Smooth muscle cell (in vitro differentiated cells): Measurements from ENCODE around the gene ELMOD2. TPM values are rescaled to one million over a fixed set of nuclear protein-coding genes. Genes with fewer than 3 reads are reported as not detected.
A peak's percentile ranks its signal among the peaks of the same experiment; 100 is the strongest.

Experiments used
- DNase-seq: peaks from one replicate; lab custom pipeline; 2025; ENCODE audit not compliant: unreplicated experiment; lab: John Stamatoyannopoulos, UW
- H2AFZ ChIP-seq: fragments of 200-600 bp; sonication (generic); 2 replicates; pipeline ENCODE4 v1.6.0; 2016; ENCODE audit warnings: antibody characterized with exemption, low read depth, mild to moderate bottlenecking
- H3F3A ChIP-seq: fragments of 200-600 bp; sonication (generic); 2 replicates; pipeline ENCODE4 v1.6.0; 2017; ENCODE audit warnings: antibody characterized with exemption, low read depth
- H3K27ac ChIP-seq: fragments of 200-600 bp; sonication (generic); 2 replicates; pipeline ENCODE4 v1.5.1; 2016; ENCODE audit warnings: low read depth, mild to moderate bottlenecking
- H3K27me3 ChIP-seq: fragments of 200-600 bp; sonication (generic); 2 replicates; pipeline ENCODE4 v1.6.1; 2016; ENCODE audit warnings: low read depth, mild to moderate bottlenecking
- H3K36me3 ChIP-seq: fragments of 200-600 bp; sonication (generic); 2 replicates; pipeline ENCODE4 v1.5.1; 2016; ENCODE audit warnings: low read depth
- H3K4me1 ChIP-seq: fragments of 200-600 bp; sonication (generic); 2 replicates; pipeline ENCODE4 v1.5.1; 2016; ENCODE audit warnings: low read depth
- H3K4me2 ChIP-seq: fragments of 200-600 bp; sonication (generic); 2 replicates; pipeline ENCODE4 v1.6.0; 2016; ENCODE audit warnings: mild to moderate bottlenecking
- H3K4me3 ChIP-seq: fragments of 200-600 bp; sonication (generic); 2 replicates; pipeline ENCODE4 v1.5.1; 2016; ENCODE audit warnings: mild to moderate bottlenecking
- H3K79me2 ChIP-seq: fragments of 200-600 bp; sonication (generic); 2 replicates; pipeline ENCODE4 v1.6.0; 2016; ENCODE audit warnings: low read depth, mild to moderate bottlenecking
- H3K9ac ChIP-seq: fragments of 200-600 bp; sonication (generic); 2 replicates; pipeline ENCODE4 v1.6.0; 2016; ENCODE audit warnings: low read depth
- H3K9me3 ChIP-seq: fragments of 200-600 bp; sonication (generic); replicated peaks from 2 replicates; pipeline ENCODE4 v1.5.1; 2016; ENCODE audit warnings: low read depth
- H4K20me1 ChIP-seq: fragments of 200-600 bp; sonication (generic); 2 replicates; pipeline ENCODE4 v1.6.0; 2016; ENCODE audit warnings: low read depth
- WGBS: methylation state at CpG from one replicate; pipeline ENCODE4 v1.1.7; 2016; ENCODE audit warnings: low lambda C conversion rate; 5-methylcytosine and 5-hydroxymethylcytosine counted together
- polyA plus RNA-seq: library from polyadenylated mRNA; unstranded; fragments of >200 nt; fragmentation: Nextera tagmentation; extraction: Ambion mirVana; gene quantifications from 2 replicates; pipeline ENCODE4 v1.2.1, GENCODE V29; 2016
- total RNA-seq: library from RNA; depleted of rRNA; stranded (reverse); fragments of >200 nt; gene quantifications from 2 replicates; pipeline ENCODE4 v1.2.3, GENCODE V29; 2014
- TF ChIP-seq, protein P1 (sequence below): fragments of 200-600 bp; sonication (generic); IDR thresholded peaks from 2 replicates; pipeline ENCODE4 v1.5.1; 2017; ENCODE audit warnings: borderline replicate concordance, mild to moderate bottlenecking, antibody characterized with exemption; ENCODE audit not compliant: insufficient read depth, poor library complexity, severe bottlenecking

The ELMOD2 gene
- total and polyA plus RNA-seq, 2 experiments from 2014 or later: 26.5 to 52.9 TPM

DNA sequence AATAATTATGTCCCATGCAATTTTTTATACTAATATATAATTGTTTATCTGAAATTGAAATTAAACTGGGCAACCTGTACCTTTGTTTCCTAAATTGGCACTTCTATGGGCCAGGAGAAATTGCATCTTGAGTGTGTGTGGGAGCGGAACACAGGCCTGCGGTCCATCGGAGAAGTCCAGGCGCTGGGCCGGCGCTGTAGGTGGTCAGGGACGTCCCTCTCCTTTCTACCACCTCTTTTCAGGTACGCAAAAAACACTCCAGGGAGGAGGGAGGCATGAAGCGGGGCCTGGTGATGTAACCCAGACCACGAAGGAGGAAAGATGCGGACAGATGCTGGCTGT, 26.6 kb upstream of the ELMOD2 start:
- H4K20me1 ChIP-seq: no peaks in the 10 kb centered on the region
- H3K4me1 ChIP-seq: peaks cover 6% of the 10 kb centered on the region
- TF ChIP-seq, protein P1, sequence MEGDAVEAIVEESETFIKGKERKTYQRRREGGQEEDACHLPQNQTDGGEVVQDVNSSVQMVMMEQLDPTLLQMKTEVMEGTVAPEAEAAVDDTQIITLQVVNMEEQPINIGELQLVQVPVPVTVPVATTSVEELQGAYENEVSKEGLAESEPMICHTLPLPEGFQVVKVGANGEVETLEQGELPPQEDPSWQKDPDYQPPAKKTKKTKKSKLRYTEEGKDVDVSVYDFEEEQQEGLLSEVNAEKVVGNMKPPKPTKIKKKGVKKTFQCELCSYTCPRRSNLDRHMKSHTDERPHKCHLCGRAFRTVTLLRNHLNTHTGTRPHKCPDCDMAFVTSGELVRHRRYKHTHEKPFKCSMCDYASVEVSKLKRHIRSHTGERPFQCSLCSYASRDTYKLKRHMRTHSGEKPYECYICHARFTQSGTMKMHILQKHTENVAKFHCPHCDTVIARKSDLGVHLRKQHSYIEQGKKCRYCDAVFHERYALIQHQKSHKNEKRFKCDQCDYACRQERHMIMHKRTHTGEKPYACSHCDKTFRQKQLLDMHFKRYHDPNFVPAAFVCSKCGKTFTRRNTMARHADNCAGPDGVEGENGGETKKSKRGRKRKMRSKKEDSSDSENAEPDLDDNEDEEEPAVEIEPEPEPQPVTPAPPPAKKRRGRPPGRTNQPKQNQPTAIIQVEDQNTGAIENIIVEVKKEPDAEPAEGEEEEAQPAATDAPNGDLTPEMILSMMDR: no peak
- peak overlapping the region; percentile 84 for H3K4me2 ChIP-seq
- 46% methylated on average over 11 of the region's 11 CpGs for WGBS
- H3K9me3 ChIP-seq: no peaks in the 10 kb centered on the region
- H3K79me2 ChIP-seq: no peaks in the 10 kb centered on the region
- no peaks in the 10 kb centered on the region for H3F3A ChIP-seq
- no peak overlapping the region for H3K27ac ChIP-seq
- no peak for DNase-seq
- H3K36me3 ChIP-seq: no peaks in the 10 kb centered on the region
- peaks cover 82% of the 10 kb centered on the region for H3K27me3 ChIP-seq
- H3K9ac ChIP-seq: no peak overlapping the region
- peak overlapping the region; percentile 18 for H2AFZ ChIP-seq
- peak overlapping the region; percentile 46 for H3K4me3 ChIP-seq

DNA sequence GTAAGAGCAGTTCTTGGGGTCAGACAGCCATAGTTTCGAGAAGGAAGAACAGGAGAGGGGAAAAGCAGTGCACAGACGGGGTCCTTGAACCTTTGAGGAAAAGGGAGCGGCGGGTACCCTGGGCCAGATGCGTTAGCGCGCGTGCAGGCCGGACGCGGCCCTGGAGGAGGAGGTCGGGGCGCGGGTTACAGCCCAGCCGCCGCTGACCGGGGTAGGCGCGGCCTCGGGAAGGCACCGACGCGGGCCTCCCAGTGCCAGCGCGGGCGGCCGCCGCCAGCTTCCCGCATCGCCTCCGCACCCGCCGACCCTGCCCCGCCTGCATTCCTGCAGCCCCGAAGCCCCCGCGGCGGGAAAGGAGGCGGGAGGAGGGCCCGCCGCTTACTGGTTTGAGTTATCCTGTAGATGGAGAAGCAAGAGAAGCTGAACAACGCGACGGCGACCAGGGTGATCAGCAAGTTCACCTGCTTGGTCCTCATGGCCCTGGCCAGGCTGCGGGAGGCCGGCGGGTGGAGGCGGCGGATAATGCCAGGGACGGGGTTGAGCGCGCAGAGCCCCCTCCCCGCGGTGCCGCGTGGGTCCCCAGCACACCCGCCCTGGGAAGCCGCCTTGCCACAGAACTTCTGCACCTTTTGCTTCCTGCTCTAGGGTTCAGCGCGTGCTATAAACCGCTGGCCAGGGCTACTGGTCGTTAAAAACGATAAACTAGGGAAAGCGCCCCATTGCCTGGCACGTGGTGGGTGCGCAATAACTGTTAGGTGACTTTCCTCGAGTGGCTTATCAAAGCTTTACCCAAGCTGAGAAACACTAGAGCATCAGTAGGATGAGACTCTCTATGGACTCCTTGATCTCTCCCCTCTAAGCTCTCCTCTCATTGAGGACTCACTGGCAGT, 26.0 kb upstream of the ELMOD2 start, which contains the start of gene MGAT4D:
MGAT4D (minus strand) TSS at position 547 of the 890 bp plus-strand sequence; CDS start at position 476, 71 bp downstream.
- H3K9ac ChIP-seq: no peak within 1 kb of the TSS
- peak within 1 kb of the TSS; percentile 46 for H3K4me3 ChIP-seq
- no peaks in the 10 kb centered on the region for H3K36me3 ChIP-seq
- H3K79me2 ChIP-seq: no peaks in the 10 kb centered on the region
- H3F3A ChIP-seq: no peaks in the 10 kb centered on the region
- H3K9me3 ChIP-seq: no peaks in the 10 kb centered on the region
- H3K27ac ChIP-seq: no peak within 1 kb of the TSS
- peak within 1 kb of the TSS; percentile 18 for H2AFZ ChIP-seq
- peaks cover 88% of the 10 kb centered on the region for H3K27me3 ChIP-seq
- no peak for DNase-seq
- WGBS: 13% methylated on average over 58 of the region's 68 CpGs
- TF ChIP-seq, protein P1: no peak
- peaks cover 6% of the 10 kb centered on the region for H3K4me1 ChIP-seq
- no peaks in the 10 kb centered on the region for H4K20me1 ChIP-seq
- H3K4me2 ChIP-seq: peak within 1 kb of the TSS; percentile 84

DNA sequence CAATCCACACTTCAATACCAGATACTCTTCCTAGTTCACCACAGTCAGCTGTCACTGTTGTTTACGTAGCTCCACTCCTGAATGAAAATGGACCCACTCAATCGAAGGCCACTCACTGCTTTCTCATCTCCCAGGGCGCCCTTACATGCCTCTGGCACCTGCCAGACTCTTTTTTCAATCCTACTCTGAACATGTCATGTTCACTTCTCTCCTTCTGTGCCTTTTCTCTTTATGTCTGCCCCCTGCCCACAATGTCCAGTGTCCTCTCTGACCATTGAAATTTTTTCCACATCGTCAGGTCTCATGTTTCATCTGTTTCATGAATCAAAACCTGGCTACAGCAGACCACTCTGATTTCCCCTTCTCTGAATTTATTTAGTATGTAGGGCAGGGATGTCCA, 24.6 kb upstream of the ELMOD2 start:
- Histone ChIP-seq H3K9ac (no peak overlapping the region), H4K20me1 (no peaks in the 10 kb centered on the region), H3K27me3 (peaks cover 98% of the 10 kb centered on the region), H3K4me1 (peaks cover 6% of the 10 kb centered on the region), H3K4me2 (no peak overlapping the region), H3K9me3 (no peaks in the 10 kb centered on the region), H3K36me3 (no peaks in the 10 kb centered on the region), H3K79me2 (no peaks in the 10 kb centered on the region), H3K4me3 (no peak overlapping the region), H3K27ac (no peak overlapping the region), H2AFZ (no peak overlapping the region), H3F3A (no peaks in the 10 kb centered on the region)
- TF ChIP-seq, protein P1: no peak
- 87% methylated on average over 4 of the region's 4 CpGs for WGBS
- no peak for DNase-seq
